Posterior cingulate gyrus (tissue), 11 donors: Measurements from ENCODE around the gene HES4.
A peak's percentile ranks its signal among the peaks of the same experiment; 100 is the strongest.
"Not testable (repeated sequence)": the region's sequence is repeated elsewhere in the genome, so short reads cannot be mapped to it uniquely, and the experiment has no call there.

ENCODE experiments used
- DNase-seq, 10 donors: peaks; one replicate each; pipeline versions ENCODE4 v3.0.0 to v3.0.0-alpha.2; 2020 to 2021; ENCODE audit warnings: mixed read lengths in 3 of 10
- intact Hi-C: fragments of 100-400 bp; cut with DNase I; formaldehyde crosslinking; loops from one replicate; pipeline ENCODE4 v1.15.1; 2023

Gene HES4

DNA sequence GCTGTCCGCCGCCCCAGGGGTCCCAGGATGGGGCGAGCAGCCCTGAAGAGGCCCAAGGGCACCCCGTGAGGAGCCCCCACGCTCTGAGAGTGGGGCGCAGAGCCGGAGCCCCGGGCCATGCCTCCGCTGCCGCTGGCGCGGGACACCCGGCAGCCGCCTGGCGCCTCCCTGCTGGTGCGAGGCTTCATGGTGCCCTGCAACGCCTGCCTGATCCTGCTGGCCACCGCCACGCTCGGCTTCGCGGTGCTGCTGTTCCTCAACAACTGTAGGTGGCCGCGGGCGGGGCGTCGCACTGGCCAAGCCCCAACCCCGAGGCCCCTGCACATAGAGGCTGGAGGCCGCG is 34.5 kb upstream of the HES4 start:
- peak in 1 of 10 donors; percentile 86 for DNase-seq
- intact Hi-C loops: no loop called here

DNA sequence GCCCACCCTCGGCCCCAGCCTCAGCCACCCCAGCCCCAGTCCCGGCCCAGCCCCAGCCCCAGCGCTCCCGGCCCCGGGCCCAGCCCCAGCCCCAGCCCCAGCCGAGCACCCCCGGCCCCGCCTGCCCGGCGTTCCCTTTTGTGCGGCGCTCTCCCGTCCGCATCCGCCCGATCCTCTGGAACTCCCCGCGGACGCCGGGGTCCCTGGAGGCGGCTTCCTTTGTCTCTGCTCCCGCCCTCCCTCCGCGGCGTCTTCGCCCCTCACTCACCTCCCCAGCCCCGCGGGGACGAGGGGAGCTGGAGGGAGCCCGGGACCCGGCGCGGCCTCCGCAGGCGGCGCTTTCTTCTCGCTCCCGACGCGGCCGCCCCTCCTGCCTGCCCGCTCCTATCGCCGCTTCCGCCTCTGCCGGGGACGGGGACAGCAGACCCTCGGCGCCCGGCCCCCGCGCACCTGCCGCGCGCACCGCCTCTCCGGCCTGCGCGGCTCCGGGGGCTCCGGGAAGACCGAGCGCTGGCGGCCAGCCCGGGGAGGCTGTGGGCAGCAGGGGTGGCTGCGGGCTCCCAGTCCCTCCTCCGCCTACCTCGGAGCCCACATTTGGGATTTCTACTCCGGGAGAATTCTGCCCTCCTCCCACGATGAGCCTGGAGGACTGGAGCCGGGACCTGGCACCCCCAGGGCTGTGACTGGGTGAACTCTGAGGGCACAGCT is 34.0 kb upstream of the HES4 start:
- DNase-seq: no peak
- intact Hi-C loops: loop anchor here (2.0 kb wide), 1 partner anchor 15 kb away; no protein-coding TSS in a partner anchor

DNA sequence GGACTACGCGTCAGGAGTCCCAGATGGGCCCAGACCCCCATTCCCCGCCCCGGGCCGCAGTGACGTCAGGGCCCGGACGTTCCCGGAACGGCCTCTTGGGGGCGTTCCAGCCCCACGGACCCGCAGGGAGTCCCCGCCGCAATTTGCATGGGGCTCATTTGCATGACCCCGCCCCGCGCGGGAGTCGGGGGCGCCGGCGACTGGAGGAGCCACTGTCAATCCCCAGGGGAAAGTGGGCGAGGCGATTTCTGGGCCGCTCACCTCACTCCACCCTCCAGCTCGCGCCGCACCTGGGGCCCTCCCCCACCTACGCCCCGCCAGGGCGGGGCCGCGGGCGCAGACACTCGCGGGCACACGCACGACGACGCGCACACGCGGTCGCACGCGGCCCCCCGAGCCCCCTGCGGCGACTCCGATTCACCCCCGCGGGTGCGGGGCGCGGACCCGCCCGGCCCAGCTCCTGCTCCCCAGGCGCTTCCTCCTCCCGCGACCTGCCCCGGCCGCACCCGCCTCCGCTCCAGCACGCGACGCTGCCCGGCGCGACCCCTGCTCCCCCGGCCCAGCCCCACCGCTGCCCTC is 33.2 kb upstream of the HES4 start:
- intact Hi-C loops: loop anchor here (2.0 kb wide), 1 partner anchor 14 kb away; no protein-coding TSS in a partner anchor

DNA sequence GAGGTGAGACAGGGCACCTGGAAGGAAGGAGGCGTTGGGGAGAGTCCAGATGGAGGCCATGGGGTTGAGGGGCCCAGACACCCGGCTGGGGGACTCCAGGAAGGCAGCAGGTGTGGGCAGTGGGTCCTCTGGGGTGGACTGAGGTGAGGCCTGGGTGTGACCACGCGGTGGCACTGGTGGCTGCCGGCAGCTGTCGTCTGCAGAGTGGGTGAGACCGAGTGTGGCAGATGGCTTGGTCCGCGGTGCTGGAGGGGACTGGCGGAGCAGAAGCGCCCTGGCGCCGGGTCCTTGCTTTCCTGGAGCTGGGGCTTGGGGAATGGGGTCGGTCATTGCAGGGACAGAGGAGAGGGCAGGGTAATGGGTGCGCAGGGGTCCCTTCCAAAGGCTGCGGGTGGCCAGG is 32.5 kb upstream of the HES4 start:
- intact Hi-C loops: loop anchor here (2.0 kb wide), 1 partner anchor 14 kb away; no protein-coding TSS in a partner anchor
- DNase-seq: peak in 8 of 10 donors; percentile 45 to 94 (median 62)

More for the DNA sequence above, 33.2 kb upstream of the HES4 start:
- DNase-seq: peak; percentile 76 to 99 (median 90)

DNA sequence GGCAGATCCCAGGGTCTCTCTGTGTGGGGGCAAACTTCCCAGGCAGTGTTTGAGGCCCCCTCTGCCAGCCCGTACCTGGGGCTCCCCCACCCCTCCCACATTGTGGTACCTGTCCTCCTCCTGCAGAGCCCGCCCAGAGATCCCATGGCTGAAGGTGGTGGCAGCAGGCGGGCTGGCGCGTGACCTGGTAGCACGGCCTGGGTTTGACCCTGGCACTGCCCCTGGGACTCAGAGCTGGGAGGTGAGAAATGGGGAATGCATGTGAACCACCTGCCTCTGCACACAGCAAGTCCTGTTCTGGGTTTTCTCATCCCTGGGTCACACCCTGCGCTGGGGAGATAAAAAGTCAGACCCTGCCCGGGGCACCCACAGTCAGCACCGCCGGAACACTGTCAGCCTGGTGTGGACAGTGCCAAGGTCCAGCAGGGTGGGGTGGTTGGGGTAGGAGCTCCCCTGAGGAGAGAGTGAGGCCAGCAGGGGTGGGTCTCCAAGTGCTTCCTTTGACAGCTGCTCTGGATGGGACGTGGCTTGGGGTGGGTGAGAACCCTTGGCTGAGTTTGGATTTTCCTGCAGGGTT is 31.9 kb upstream of the HES4 start:
- DNase-seq: no peak
- intact Hi-C loops: loop anchor here (2.0 kb wide), 1 partner anchor 13 kb away; no protein-coding TSS in a partner anchor

DNA sequence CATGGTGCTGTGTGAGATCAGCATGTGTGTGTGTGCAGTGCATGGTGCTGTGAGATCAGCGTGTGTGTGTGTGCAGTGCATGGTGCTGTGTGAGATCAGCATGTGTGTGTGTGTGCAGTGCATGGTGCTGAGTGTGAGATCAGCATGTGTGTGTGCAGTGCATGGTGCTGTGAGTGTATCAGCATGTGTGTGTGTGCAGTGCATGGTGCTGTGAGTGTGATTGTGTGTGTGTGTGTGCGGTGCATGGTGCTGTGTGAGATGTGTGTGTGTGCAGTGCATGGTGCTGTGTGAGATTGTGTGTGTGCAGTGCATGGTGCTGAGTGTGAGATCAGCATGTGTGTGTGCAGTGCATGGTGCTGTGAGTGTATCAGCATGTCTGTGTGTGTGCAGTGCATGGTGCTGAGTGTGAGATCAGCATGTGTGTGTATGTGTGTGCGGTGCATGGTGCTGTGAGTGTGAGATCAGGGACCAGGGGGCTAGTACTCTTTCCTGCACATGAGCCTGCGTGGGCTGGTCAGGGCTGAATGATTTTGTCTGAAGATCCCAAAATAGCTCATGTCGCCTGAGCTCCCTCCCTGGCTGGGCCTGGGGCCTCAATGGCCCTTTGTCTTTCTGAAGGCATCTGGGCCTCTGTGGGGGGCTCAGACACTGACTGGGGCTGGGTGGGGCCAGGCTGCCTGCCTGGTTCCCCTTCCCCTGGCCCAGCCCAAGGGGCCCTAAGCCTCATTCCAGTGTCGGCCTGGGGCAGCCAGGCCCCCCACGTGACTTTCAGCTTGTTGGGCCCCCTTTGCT is 31.2 kb upstream of the HES4 start:
- intact Hi-C loops, DNase-seq: not testable (repeated sequence)

DNA sequence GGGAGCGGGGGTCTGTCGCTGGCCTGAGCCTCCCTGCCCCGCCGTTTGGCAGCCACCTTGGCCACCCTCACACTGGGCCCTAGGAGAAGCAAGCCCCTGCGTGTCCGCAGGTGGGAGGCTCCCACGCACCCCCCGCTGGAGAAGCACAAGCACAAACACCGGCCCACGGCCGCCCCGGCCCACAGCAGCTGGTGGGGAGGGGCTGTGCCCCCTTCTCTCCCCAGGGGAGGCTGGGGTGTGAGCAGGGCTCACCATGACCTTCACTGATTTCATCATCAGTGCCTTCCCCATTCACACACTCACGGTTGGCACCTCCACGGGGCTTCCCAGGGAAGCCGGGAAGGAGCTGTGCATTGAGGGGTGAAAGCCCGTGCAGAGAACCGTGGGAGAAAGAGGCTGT is 27.9 kb upstream of the HES4 start:
- intact Hi-C loops: no loop called here

DNA sequence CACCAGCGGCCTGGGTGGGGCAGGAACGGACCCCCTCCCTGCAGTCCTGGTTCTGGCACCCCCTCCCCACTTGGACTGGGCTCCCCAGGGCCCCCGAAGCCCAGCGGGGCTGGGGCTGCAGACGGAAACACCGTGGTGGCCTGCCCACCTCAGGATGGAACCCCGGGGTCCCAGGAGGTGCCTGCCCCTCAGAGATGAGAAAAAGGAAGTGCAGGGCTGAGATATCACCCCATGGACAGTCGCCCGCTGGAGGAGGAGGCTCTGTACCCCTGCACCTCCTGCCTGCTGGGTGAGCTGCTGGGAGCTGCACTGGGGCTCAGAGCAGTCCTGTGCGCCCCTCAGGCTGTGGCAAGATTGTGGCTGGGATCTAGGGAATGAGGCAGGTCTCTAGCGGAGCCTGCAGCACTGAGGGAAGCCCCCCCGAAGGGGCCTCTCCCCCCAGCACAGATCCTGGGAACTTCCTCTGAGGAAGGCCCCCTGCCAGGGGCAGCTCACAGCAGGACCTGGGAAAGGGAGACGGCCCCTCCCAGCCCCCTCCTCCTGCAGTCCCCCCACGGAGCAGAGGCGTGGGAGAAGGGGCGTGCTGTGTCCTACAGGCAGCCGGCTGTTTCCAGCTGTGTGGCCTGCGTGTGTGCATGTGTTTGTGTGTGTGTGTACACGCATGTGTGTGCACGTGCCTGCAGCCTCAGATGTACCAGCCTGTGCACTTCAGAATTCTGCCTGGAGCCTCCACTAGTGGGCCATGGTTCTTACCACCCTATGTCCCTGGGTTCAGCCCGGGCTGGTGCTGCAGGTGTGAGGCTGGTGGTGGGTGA is 26.9 kb upstream of the HES4 start:
- DNase-seq: no peak
- intact Hi-C loops: no loop called here

More for the DNA sequence above, 27.9 kb upstream of the HES4 start:
- DNase-seq: no peak

DNA sequence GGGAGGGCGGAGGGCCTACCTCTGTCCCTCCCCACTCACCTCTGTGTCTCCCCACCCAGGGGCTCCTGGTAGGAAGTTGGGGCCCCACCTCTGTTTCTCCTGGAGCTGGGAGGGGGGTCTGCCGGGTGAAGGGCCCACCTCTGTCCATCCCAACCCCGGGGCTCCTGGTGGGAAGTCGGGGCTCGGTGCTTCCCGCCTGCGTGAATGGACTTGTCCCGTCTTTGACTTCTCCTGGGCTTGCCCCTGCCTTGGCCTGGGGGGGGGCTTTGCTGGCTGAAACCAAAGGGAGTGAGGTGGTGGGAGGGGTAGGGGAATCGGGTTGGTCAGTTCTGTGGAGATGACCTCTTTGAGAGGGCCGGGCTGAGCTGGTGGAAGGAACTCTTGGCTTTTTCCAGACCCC is 25.8 kb upstream of the HES4 start:
- DNase-seq: no peak
- intact Hi-C loops: no loop called here

DNA sequence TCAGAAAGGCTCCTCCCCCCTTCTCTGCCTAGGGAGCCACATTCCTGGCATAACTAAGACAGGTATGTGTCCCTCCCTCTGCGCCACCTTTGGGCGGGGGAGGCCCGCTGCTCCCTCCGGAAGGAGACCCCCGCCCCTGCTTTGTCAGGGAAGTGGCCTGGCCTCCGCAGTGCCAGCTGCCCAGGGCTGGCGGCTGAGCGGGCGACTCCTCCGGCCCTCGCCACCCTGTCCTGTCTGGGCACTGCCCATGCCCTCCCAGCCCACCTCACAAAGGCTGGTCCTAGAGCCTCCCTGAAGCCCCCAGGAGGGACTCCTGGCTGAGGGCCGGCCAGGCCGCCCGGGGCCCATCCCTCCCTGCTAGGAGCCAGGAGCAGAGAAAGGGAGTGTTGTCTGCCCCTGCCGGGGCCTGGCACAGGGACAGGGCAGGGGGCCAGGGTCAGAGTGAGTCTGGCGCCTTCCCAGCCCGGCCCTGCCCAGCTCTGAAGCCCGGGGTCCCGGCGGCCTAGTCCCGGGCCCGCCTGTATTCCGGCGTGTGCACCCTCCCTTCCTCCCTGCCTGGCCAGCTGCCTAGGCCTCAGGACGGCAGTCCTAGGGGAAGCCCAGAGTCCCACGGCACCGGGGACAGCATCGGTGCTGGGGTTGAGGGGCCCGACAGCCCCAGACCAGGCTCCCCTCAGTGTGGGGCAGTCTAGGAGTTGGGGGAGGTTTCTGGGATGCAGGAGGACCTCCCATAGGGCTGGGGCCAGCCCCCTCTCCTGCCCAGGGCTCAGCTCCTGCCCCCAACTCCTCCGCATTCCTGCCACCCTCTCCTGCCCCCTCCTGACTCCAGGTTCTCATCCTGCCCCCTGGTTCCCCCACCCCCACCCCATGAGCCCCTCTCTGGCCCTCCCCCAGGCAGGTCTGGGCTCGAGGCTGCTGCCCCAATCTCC is 25.1 kb upstream of the HES4 start:
- peak in 2 of 10 donors; percentile 39 to 70 for DNase-seq
- intact Hi-C loops: no loop called here

DNA sequence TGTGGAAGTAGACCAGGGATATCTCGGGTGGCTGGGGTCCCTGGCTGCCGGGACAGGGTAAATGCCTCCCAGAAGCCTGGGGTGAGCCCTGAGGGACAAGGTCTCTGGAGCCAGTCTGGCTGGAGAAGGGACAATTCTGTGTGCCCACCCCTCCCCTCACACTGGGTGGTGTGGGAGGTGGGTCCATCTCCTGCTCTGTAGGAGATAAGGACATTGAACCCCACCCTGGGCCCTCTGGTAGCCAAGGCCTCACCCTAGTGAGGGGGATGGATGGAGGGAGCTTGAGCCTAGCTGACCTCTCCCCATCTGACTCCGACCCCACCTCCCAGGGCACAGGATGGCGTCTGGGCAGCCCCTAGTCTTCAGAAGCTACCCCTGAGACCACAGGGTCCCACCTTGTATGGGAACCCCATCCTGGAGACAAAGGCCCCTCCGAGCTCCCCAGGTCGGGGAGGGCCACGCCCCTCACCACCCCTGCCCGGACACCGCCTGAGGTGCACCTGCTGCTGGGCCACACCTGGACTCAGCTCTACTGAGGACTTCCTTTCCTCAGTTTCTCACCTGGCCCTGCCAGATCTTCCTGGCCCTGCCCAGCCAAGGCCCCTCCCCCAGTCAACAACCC is 24.4 kb upstream of the HES4 start:
- intact Hi-C loops: no loop called here
- no peak for DNase-seq

DNA sequence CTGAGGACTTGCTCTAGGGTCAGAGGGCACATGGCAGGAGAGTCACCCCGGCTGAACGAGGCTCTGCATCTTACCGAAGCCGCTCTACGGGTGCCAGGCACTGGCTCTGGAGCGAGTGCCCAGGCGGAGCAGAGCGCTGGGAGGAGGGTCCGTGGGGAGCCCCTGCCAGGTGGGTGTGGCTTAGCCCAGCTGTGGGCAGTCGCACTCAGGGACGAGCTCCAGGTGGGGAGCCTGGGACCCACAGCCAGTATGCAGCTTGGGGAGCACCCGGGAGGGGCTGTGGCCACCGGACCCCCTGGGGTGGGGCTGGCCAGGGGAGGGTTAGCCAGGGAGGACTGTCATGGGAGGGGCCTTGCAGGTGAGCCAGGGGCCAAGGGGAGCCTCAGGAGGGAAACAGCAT is 23.8 kb upstream of the HES4 start:
- no peak for DNase-seq
- intact Hi-C loops: no loop called here

DNA sequence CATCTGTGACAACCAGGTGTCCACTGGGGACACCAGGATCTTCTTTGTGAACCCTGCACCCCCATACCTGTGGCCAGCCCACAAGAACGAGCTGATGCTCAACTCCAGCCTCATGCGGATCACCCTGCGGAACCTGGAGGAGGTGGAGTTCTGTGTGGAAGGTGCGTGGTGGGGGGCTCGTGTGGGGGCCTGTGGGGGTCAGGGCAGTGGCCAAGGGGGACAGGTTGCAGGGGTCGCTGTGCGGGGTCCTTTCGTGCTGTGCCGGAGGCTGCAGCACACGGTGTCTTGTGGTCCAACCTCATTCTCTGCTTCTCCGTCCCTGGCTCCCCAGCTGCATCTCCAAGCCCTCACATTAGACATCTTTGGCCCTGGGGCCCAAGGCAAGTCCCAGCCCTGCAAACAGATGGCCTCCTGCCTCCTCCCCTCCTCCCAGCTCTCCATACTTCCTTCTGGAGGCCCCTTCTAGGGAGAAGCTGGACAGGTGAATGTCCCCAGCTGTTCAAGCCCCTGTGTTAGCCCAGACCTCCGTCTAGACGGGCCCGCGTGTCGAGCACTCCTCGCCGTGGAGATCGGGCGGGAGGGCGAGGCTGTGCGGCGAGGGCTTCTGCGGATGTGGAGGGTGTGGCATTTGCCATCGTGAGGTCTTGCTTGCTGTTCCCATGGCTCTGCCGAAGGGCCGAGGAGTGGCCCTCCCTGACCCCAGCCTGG is 22.6 kb upstream of the HES4 start:
- intact Hi-C loops: no loop called here

DNA sequence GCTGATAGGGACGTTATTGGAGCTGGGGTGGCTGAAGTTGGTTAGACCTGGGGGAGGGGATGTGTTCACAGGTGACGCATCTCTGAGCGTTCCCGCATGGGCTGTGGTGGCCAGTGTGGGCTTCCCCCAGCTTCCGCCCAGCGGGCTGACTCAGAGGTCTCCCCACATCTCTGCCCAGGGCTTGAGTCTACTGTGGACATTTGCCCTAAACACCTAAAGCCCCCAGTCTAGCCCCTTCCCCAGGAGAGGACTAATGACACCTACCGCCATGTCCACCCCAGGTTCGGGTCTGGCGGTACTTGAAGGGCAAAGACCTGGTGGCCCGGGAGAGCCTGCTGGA is 22.0 kb upstream of the HES4 start:
- intact Hi-C loops: no loop called here
- DNase-seq: no peak

More for the DNA sequence above, 22.6 kb upstream of the HES4 start:
- DNase-seq: no peak

DNA sequence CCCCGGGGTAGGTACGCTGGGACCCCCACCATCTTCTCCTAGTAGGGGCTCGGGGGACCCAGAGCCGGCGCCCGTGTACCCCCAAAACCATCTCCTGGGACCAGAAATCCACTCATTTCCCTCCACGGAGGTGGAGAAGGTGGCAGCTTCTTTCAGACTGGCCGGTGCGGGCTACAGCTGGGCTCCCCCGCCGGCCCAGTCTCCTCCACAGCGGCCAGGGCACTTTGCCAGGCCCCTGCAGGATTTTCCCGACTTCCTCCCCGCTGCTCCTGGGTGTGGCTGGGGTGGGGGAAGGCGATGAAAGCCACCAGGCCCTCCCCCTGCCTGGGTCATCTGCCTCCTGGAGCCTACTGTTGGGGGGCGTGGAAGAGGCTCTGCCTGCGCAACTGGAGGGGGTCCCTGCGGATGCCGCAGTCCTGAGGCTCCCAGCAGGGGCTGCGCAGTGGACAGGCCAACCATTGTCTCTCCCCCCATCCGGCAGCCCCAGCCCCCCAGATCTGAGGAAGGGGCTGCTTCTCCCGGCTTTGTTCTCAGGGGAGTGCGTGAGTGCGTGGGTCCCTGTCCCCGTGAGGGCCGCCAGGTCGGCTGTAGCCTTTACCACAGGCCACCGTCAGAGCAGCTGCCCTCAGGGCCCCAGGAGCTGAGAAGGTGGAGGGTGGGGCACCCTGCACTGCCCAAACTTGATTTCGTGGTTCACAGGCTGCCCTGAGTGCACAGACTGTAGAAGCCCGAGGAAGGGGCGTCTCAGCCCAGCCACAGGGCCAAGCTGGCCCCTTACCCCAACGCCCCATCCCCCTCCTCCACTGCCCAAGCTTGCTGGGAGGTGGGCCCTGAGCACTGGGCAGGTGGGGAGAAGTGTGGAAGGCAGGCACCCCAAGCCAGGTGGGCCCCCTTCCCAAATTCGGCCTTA is 21.4 kb upstream of the HES4 start:
- intact Hi-C loops: no loop called here
- DNase-seq: no peak

DNA sequence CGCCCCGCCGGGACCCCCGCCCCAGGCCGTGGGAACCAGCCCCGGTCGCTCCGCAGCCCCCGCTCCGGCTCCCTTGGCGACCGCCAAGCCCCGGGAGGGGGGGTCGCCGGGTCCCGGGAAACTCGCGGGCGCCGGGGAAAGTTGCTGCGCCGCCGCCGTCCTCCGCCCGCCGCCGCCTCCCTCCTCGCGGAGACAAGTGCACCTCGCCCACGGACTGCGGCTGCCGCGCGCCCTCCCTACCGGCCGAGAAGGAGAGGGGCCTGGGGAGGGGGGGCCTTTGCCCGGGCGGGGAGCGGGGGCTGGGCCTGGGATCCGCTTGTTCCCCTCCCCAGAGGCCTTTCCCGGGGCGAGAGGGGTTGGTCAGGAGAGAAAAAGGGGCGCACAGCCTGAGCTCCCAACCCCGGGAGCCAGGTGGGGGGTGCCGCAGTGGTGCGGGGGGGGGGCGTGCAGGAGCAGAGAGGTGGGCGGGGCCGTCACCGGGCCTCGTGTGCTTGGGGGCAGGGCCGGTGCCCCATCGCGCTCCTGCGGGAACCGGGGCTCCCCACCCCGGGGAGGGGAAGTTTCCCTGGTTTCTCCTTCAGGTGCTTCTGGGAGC is 20.6 kb upstream of the HES4 start:
- no peak for DNase-seq
- intact Hi-C loops: no loop called here

DNA sequence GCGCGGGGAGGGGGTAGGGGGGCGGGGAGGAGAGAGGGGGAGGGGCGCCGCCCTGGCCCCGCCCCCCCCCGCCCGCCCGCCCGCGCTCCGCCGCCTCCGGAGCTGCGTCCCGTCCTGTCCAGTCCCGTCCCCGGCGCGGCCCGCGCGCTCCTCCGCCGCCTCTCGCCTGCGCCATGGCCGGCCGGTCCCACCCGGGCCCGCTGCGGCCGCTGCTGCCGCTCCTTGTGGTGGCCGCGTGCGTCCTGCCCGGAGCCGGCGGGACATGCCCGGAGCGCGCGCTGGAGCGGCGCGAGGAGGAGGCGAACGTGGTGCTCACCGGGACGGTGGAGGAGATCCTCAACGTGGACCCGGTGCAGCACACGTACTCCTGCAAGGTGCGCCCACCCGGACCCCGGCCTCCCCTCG is 20.1 kb upstream of the HES4 start, which contains the start of gene AGRN:
TSS of gene AGRN (plus strand) at position 121 of the 405 bp plus-strand sequence. CDS start at position 174, 53 bp downstream.
- peak in 1 of 10 donors; percentile 67 for DNase-seq
- intact Hi-C loops: loop anchor here (2.0 kb wide), 1 partner anchor 13 kb away; no protein-coding TSS in a partner anchor
